HG02610 (cell line): ENCODE data around the gene GPC3.
"Not testable (repeated sequence)": the region's sequence is repeated elsewhere in the genome, so short reads cannot be mapped to it uniquely, and the experiment has no call there.

Experiments
- ATAC-seq: cut with Tn5 transposase; IDR thresholded peaks from one replicate; pipeline ENCODE4 v1.9.1; 2021; ENCODE audit warnings: mild to moderate bottlenecking, moderate library complexity; ENCODE audit not compliant: unreplicated experiment

Gene GPC3

DNA sequence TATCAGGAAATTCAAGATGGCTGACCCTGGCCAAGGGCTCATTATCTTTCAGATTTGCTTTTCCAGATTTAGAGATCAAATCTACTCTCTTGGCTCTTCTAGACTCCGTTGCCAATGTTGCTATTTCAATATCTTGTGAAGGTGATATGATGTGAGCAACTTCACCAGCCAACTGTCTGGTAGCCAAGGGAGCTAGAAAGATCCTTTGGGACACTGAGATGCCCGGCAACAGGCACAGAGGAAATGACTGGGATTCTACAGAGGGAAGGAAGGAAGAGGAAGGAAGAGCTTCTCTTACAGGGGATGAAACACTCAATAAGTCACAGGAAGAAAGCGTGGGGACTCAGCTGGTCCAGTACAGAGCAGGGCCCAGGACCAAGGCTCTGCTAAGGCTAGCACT, 448.3 kb downstream of the GPC3 start:
- no peak for ATAC-seq

DNA sequence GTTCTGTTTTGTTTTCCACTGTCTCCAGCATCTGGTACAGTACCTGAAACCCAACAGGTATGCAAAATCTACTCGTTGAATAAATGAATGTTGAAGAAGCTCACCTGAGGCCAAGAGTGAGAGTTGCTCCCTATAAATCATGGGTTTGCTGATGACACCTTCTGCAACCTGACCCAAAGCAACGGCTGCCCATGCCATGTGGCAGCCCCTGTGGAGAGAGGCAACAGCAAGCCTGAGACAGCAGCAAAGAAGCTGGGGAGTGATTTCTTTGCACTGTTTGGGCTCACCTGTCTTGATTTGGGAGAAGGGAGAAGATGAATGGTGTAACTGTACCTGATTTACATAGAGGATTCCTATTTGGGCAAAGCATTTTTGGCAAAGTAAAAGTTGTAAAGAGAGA, 450.3 kb downstream of the GPC3 start:
- no peak for ATAC-seq

DNA sequence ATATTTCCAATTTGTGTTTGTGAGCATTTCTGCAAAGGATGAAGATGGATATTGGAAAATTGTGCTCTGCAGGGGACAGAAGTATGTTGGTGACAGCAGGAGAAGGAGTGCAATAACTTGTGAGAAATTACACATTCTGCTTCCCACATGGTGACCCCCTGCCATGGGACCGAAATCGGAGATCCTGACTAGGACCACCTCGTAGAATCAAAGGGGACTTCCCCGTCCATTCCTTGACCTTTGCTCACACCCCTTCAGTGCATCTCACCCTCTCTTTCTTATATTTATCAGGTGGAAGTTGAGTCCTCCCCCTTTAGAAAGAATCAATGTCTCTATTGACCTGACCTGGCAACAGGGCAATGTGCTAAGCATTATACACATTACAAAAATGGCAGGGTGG, 451.2 kb downstream of the GPC3 start:
- ATAC-seq: no peak

DNA sequence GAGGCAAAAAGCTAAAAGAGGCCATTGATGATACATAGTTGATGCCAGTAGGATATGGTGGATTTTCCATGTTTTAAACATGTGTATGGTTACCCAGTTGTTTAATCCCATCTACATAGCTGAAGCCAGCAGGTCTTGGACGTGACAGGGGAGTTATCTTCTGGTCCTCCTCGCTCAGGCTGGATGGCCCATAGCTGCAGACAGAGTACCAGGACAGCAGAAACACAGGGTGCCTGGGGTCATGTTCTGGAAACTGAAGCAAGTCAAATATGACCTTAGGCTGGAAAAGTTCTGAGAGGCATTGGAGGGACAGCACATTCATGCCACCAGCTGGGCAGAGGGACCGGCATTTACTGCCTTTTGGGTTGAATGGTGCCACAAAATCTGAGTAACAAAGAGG, 452.1 kb downstream of the GPC3 start:
- no peak for ATAC-seq

DNA sequence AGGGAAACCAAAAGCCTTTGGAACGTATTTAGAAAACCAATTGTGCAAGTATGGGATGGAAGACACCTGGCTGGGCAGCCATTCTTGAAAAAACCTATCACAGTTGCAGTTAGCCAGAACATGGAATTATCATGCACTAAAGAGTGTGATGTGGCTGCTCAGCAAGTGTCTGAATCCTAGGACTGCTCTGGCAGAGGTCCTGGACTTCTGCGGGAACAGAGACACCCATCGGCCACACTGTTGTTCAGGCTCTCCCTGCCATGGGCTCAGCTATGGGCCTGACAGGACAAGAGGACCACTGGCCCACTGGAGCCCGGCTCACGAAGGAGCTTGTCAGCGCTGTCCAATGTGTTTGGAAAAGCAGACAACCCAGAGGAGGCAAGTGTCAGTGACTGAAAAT, 454.4 kb downstream of the GPC3 start:
- ATAC-seq: no peak

DNA sequence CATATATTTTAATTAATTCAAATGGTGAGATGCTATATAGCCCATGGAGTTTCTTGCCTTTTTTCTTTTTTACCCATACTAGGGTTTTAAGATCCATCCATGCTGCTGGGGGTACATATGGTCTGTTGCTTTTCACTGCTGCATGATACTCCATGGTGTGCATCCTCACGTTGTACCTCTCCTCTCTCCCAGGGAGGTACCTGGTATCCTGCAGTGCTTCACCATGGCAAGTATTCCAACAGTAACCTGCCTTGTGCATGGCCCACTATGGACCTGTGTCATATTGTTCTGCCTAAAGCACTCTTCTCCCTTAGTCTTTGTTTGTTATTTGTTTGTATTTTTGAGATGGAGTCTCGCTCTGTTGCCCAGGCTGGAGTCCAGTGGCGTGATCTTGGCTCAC, 455.8 kb downstream of the GPC3 start:
- ATAC-seq: no peak

DNA sequence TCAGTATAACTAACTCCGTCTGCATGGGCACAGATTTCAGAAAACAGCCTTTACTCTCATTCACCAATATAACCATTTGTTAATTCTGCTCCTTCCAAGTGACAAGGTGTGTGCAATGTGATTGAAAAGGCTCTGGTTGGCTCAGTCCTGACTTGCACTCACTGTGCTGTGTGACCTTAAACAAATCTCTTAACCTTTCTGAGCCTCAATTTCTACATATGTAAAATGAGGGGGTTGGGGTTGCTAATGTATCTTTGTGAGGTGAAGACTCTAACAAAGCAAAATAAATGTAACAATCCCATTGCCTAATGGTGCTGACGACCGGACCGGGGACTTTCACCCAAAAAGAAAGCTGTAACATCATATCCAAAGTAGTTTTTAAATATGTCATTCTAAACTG, 457.6 kb downstream of the GPC3 start:
- no peak for ATAC-seq

DNA sequence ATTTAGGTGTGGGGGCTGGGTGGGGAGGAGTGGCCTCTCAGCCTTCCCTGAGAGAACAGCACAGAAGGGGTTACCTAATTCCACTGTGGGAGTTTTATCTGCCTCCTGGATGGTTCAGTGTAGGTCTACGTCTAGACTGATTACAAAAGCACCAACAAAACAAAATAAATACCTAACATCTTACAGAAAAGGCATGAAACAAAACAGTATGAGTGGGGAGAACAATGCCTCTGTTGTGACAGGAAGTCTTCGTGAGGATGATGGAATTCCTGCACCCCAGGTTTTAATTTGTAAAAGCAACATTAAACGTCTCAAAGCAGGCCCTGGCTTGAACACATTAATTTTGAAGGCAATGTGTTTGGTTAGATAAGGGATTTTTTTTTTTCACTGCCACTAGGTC, 458.0 kb downstream of the GPC3 start:
- no peak for ATAC-seq

DNA sequence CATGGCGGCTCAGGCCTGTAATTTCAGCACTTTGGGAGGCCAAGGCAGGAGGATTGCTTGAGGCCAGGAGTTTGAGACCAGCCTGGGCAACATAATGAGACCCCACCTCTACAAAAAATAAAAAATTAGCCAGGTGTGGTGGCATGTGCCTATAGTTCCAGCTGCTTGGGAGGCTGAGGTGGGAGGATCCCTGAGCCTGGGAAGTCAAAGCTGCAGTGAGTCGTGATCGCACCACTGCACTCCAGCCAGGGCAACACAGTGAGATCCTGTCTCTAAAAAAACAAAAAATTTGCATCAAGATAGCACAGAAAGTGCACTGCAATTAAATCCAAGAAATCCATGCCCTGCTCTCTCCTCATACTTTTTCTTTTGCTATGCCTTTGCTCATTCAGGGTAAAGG, 458.6 kb downstream of the GPC3 start:
- ATAC-seq: not testable (repeated sequence)

DNA sequence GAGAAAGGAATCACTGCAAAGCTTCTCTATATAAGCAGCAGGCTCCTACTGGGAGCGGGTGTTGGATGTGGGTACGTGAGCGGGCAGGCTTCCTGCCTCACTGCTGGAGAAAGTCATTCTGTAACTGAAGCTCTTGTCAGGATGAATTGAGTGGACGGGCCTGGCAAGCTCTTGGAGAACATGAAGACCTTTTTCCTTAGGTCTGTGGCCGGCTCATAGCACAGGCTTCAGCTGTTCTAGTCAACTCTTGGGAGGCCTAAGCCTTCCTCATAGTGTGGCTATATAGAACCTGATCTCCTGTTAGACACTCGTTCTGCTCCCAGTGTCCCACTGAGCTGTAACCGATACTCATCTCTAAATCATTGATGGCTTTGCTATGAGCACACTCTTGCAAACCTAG, 461.9 kb downstream of the GPC3 start:
- no peak for ATAC-seq

DNA sequence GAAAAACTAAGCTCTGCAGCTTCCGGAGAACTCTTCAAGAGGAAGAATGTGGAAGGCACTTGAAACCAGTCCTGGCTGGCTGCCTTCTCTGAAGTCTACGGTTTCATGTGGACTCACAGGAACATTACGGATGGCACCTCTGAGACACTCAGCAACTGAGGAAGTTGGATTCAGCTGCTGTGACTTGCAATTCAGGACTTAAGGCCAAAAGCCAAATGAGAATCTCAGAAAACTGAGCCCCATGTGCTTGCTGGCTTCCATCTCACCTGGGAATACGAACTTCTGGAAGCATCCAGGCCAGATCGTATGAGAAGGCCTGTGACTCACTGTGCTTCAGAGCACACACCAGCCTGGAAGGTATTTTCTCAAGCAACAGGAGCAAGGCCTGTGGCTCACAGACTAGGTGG, 462.3 kb downstream of the GPC3 start:
- no peak for ATAC-seq

DNA sequence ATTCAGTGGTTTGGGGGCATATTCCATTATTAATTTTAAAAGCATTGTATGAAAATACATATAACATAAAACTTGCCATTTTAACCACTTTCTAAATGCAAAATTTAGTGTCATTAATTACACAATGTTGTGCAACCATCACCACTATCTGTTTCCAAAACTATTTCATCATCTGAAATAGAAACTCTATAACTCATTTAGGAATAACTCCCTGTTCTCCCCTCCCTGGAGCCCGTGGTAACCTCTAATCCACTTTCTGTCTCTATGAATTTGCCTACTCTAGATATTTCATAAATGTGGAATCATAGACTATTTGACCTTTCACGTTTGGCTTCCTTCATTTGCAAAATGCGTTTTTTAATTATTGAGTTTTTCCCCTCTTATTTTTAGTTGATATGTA, 468.7 kb downstream of the GPC3 start:
- ATAC-seq: no peak

DNA sequence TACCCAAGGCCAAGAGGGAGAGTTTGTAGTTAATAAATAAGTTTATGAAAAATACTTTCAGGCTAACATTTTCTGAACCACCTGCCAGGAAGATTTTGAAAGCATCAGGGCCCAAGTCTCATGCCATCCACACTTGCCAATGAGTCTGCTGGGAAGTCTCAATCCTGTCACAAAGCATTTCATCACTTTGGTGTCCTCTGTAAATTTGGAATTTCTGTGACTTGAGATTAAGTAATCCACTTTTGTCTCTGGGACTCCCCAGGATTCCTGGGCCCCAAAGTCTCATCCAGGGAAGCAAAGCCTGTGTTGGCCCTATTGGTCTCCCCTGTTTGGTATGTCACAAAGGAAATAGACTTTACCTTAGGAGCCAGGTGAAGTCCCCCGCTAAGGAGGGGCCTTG, 470.9 kb downstream of the GPC3 start:
- ATAC-seq: no peak

DNA sequence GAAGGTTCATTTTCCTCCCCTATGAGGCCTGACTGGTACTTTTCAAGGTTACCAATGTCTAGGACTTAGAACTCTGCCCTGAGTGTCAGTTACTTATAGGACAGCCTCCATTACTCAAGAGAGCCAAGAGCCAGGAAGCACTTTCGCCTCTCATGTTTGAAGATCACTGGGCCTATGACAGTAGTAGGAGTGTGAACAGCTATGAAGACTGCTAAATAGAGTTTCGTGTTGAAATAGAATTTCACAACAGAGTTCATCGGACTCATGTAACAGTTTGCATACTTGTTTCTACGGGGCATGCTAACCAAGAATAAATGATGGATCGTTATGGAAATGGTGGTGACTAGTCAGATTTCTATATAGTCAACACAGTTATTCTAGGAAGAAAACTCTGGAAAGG, 472.3 kb downstream of the GPC3 start:
- ATAC-seq: no peak

DNA sequence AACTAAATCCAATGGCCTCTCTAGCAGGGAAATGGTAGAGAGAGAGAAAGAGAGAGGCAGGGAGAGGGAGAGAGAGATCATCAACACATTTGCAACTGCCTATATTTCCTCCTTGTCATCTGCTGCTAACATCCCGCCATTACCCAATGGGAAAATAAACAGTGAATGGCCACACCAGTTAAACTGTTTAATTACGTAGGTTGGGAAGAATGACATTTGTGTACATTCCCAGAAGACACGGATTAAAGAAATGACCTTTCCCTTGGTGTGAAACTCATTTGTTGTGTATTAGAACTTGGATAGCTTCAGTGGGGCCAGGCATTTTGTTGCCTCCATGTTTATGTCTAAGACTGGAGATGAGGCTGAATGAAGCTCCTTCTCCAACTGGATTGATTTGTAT, 474.4 kb downstream of the GPC3 start:
- no peak for ATAC-seq

DNA sequence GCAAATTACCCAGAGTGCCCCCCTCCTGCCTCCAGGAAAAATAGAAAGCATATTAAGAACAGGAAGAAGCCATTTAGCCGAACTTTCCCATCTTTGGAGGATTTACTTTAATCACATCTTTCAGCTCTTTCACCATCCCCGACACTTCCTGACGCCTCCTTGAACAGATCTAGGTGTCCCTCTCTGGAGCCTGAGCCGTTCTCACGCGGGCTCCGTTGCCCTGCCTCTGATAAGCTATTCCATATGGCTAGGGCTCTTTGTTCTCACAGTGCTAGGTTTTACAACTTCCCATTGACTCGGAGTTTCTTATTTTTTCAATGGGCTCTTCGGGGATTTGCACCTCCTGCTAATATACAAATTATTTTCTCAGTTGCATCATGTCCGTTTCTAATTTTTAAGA, 488.0 kb downstream of the GPC3 start:
- ATAC-seq: no peak

DNA sequence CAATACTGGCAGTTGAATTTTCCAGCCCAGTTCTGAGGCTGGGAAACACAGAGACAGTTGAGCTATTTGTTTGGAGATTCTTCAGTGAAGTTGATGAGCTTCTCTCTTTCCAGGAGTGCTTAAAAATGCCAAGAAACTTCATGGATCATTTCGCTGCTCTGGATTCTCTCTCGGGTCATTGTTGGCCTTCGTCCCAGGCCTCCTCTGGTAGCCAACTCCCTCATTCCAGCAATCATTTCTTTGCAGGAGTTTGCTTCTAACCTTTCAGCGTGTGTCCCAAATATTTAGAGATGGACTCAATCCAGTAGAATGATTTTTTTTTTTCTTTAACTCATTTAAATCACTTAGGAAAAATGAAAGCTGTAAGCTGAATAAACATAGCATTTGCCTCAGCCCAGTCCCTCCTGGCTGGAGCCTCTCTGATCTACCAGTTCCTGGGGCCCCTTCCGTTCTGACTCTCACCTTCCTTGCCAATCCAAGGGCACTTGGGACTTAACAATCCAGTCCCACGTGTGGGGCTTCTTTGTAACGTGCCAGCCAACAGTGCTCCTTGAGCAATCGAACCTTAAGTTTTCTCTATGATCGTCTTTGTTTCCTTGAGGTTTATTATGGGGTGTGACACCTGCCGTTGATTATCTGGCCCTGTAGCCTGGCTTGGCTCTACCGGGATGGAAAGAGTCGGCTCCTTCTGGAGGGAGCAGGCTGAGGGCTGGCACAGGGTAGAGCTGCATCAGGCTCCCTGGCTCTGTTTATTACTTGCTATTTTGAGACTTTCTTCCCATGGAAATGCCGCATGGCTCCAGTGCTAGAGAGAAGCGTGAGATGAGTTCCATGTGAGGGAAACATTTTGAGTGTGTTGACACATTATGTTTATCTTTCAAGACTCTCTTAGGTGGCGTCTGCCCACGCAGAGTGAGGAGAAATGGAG, 489.7 kb downstream of the GPC3 start:
- no peak for ATAC-seq

DNA sequence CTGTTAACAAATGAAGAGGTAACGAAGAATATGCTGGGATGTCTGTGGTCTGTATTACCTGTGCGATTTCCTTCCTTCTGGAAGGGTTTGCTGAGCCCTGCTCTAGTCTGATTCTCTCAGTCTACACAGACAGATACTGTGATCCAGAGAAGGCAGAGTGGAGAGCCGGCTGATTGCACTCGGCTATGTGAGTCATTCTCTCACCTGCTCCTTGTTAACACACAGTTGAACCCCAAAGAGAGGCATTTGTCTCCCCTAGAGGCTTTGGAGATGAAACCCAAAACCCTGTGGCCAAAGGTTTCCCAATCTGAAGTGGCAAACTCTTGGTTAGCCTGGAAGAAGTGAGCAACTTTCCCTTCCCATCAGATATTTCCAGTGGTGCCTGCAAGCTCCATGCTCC, 492.0 kb downstream of the GPC3 start:
- no peak for ATAC-seq

DNA sequence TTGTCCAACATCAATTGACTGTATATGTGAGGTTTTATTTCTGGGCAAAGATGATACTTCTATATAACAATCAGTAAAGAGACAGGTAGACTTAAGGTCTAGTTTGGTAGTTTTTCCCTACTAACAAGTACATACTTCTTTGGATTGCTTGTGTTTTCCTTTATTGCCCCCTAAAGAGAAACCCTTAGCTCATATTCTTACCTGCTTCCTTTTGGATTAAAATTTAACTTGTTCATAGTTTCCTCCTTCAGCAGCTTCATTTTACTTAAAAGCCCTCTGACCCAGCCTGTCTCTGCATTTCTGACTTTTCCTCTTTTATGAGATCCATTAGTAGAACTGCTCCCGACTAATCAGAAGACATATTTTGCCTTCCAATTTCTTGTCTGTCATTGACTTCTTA, 494.4 kb downstream of the GPC3 start:
- ATAC-seq: no peak
